BLaER1 (cell line): Measurements from ENCODE around the gene ADIRF.
"Not testable (repeated sequence)": the region's sequence is repeated elsewhere in the genome, so short reads cannot be mapped to it uniquely, and the experiment has no call there.

Source experiments
- H3K27ac ChIP-seq: shearing (Covaris generic); formaldehyde crosslinking; 2 replicates; pipeline ENCODE4 v1.8.1; 2022
- H3K27me3 ChIP-seq: shearing (Covaris generic); formaldehyde crosslinking; 2 replicates; pipeline ENCODE4 v1.8.1; 2022
- H3K36me3 ChIP-seq: shearing (Covaris generic); formaldehyde crosslinking; 2 replicates; pipeline ENCODE4 v1.8.1; 2022
- H3K4me1 ChIP-seq: shearing (Covaris generic); formaldehyde crosslinking; 2 replicates; pipeline ENCODE4 v1.8.1; 2022
- H3K4me2 ChIP-seq: shearing (Covaris generic); formaldehyde crosslinking; 2 replicates; pipeline ENCODE4 v1.8.1; 2022
- H3K4me3 ChIP-seq: shearing (Covaris generic); formaldehyde crosslinking; 2 replicates; pipeline ENCODE4 v1.8.1; 2022
- H3K9ac ChIP-seq: shearing (Covaris generic); formaldehyde crosslinking; 2 replicates; pipeline ENCODE4 v1.8.1; 2022
- H3K9me3 ChIP-seq: shearing (Covaris generic); formaldehyde crosslinking; 2 replicates; pipeline ENCODE4 v1.8.1; 2022
- H4K20me1 ChIP-seq: shearing (Covaris generic); formaldehyde crosslinking; 2 replicates; pipeline ENCODE4 v1.8.1; 2022
- Cebpa-rat ChIP-seq: shearing (Covaris generic); IDR thresholded peaks from 2 replicates; pipeline ENCODE4 v1.8.1; 2022

The ADIRF gene

DNA sequence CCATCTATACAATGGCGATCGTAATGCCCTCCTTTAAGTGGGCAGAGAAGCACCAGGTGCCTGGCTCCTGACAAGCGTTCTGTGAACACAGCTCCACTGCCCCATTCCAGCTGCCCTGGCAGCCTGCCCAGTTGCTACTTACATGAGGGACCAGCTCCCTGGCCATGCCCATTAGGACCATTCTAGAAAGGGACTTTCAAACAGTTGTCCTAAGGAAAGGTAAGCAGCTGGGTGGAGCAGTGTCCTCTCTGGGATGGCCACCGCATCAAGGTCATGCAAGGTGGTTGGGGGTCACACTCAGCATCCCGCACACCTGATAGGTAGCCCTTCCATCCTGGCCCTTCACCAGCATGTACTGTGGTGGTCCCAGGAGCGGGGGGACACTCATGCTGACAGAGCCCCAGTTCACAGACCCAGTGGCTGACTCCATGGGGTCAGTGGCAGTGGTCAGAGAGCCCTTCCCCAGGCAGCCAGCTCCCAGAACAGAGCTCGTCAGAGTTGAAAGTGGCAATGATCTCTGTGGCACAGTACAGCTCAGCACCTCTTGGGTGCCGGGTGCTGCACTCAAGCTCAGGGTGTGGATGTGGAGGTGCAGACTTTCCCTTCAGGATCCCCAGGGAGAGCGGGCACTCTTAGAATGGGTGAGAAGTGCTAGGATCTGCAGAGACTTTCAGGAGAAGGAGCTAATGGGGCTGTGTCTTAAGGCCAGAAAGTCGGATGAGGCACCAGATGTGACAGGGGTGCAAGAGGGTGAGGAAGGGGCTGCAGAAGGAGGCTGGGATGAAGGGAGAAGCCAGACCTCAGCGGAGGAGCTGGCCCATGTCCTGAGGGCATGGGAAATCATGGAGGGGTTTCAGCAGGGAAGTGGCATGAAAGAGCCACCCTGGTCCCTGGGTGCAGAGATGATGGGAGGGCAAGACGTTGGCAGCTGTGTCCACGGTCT is 21.8 kb upstream of the ADIRF start:
- no peaks in the 10 kb centered on the region for H3K4me1 ChIP-seq
- no peaks in the 10 kb centered on the region for H4K20me1 ChIP-seq
- no peak for TF ChIP-seq Cebpa-rat
- no peaks in the 10 kb centered on the region for H3K27me3 ChIP-seq
- H3K27ac ChIP-seq: no peak overlapping the region
- H3K36me3 ChIP-seq: no peaks in the 10 kb centered on the region
- no peak overlapping the region for H3K9ac ChIP-seq
- H3K9me3 ChIP-seq: peaks cover 10% of the 10 kb centered on the region; the same call in 1 of the 2 replicates
- H3K4me3 ChIP-seq: no peak overlapping the region
- H3K4me2 ChIP-seq: no peak overlapping the region

DNA sequence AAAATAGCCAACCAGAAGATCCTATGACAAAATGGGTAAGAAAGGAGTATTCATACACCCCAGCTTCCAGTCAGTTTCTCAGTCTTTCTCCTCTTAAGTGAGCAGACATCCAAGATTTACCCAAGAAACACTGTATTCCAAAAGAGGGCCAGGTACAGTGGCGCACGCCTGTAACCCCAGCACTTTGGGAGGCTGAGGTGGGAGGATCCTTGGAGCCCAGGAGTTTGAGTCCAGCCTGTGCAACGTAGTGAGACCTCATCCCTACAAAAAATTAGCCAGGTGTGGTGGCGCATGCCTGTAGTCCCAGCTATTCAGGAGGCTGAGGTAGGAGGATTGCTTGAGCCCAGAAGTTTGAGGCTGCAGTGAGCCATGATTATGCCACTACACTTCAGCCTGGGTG is 20.5 kb upstream of the ADIRF start:
- not testable (repeated sequence) for H3K27me3 ChIP-seq, H3K27ac ChIP-seq, H3K4me3 ChIP-seq, H4K20me1 ChIP-seq, H3K4me1 ChIP-seq, H3K9ac ChIP-seq, H3K36me3 ChIP-seq, H3K4me2 ChIP-seq
- peaks cover 21% of the 10 kb centered on the region for H3K9me3 ChIP-seq

DNA sequence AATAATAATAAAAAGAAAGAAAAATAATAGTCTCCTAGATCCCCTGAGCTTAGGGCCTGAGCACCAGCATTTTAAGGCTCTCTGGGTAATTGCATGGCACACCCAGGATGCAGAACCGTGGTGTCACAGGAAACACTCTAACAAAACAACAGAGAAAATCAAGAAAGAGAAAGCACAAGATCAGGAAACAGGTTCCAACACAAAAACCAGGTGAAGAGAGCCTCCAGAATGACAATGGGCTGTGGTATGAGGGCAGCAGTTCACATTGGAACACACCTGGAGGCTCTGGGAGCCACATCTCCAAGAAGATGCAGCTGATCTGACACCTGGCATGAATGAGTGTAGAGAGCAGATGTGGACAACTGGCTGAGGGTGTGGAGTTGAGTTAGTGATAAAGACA is 17.9 kb upstream of the ADIRF start:
- TF ChIP-seq Cebpa-rat: no peak
- no peak overlapping the region for H3K4me2 ChIP-seq
- H3K27ac ChIP-seq: no peak overlapping the region
- no peak overlapping the region for H3K9ac ChIP-seq
- H4K20me1 ChIP-seq: no peaks in the 10 kb centered on the region
- H3K36me3 ChIP-seq: no peaks in the 10 kb centered on the region
- no peaks in the 10 kb centered on the region for H3K27me3 ChIP-seq
- H3K4me3 ChIP-seq: no peak overlapping the region
- H3K9me3 ChIP-seq: peaks cover 28% of the 10 kb centered on the region
- H3K4me1 ChIP-seq: no peaks in the 10 kb centered on the region

DNA sequence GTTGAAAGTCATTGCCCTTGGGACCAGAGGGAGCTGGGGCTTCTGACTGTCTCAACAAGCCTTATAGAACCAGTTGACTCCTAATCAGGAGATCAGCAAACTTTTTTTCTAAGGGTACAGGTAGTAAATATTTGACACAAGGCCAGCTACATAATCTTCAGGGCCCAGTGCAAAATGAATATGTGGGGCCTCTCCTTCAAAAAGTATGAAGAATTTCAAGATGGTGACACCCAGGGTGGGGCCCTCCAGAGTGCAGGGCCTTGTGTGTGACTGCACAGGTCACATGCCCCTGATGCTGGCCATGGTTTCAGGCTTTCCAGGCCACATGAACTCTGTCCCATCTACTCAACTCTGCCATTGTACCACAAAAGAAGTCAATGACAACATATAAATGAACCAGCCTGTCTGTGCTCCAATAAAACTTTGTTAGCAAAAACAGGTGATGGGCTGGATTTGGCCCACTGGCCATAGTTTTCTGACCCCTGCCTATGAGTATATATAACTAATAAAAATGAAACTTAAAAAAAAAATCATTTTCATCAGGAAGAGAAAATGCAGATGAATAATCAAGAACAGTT is 17.0 kb upstream of the ADIRF start:
- Histone ChIP-seq H3K9ac (no peak overlapping the region), H3K4me2 (no peak overlapping the region), H3K9me3 (peaks cover 28% of the 10 kb centered on the region), H3K36me3 (no peaks in the 10 kb centered on the region), H3K4me1 (no peaks in the 10 kb centered on the region), H3K27ac (no peak overlapping the region), H3K27me3 (no peaks in the 10 kb centered on the region), H3K4me3 (no peak overlapping the region), H4K20me1 (no peaks in the 10 kb centered on the region)
- TF ChIP-seq Cebpa-rat: no peak

DNA sequence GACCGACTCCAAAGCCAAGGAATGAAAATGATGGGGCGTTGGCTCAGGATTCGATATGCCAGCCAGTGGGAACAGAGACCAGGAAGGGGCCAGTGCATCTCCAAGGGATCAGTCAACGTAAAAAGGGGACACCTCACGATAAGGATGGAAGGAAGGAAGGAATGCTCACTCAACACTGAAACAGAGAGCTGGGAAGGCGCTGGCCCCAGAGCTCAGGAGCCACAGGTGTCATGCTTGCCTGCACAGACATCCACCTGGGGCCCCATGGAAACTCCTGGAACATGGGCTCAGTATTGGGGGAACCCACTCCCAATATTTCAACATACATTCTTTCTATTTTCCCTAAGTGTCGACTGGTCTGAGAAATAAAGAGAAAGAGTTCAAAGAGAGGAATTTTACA is 16.2 kb upstream of the ADIRF start:
- Histone ChIP-seq H3K27me3 (no peaks in the 10 kb centered on the region), H3K27ac (no peak overlapping the region)
- TF ChIP-seq Cebpa-rat: no peak

DNA sequence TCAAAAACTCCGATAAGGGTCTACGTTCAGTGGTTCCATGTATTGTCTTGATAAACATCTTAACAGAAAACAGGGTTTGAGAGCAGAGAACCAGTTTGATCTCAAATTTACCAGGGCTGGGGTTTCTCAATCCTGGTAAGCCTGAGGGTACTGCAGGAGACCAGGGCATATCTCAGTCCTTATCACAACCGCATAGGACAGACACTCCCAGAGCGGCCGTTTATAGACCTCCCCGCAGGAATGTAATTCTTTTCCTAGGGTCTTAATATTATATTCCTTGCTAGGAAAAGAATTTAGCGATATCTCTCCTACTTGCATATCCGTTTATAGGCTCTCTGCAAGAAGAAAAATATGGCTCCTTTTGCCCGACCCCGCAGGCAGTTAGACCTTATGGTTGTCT is 15.6 kb upstream of the ADIRF start:
- not testable (repeated sequence) for H3K4me2 ChIP-seq, H3K36me3 ChIP-seq, H4K20me1 ChIP-seq, H3K27ac ChIP-seq, H3K9ac ChIP-seq, H3K27me3 ChIP-seq, H3K4me3 ChIP-seq
- Histone ChIP-seq H3K4me1 (peaks cover 11% of the 10 kb centered on the region), H3K9me3 (peaks cover 28% of the 10 kb centered on the region)

More for the DNA sequence above, 16.2 kb upstream of the ADIRF start:
- H3K36me3 ChIP-seq: no peaks in the 10 kb centered on the region
- H3K4me1 ChIP-seq: peaks cover 5% of the 10 kb centered on the region
- no peak overlapping the region for H3K4me3 ChIP-seq
- peaks cover 28% of the 10 kb centered on the region for H3K9me3 ChIP-seq
- H3K4me2 ChIP-seq: no peak overlapping the region
- H4K20me1 ChIP-seq: no peaks in the 10 kb centered on the region
- no peak overlapping the region for H3K9ac ChIP-seq

DNA sequence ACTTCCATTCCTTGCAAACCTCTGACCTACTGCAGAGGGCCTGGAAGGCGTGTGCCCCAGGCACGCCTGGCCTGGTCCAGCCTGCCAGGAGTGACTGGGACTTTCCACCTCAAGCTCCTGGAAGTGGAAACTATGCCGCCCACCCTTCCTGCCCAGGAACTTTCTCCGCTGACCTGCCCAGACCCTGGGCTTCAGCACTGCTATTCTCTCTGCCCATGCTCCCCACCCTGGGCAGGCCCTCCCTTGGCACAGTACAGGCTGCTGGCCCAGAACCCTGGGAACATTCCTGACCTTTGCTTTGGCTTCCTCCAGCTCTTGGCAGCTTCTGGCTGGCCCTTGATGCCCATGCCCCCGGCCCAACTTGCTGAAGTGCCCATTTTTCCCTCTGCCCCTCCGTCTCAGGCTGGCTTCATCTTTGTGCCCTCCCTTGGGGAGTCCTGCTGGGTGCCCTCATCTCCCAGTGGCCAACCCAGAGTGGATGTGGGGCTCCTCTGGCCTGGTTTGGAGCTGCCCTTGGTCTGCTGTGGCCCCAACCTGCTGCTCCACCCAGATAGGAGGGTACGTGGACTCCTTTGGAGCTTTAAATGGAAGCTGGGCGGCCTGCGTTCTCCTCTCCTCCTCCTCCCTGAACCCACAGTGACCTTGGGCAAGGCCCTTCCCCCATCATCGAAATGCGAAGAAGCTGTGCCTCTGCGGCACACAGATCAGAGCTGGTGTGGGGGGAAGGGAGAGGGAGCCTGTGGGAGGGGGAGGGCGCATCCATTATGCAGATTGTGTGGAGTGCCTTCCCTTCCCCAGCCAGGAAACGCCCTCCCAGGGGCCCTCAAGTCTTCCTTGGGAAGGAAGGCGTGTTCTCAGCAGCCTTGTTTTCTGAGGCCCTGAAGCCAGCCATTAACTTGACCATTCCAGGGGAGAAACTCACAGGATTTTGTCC is 14.3 kb upstream of the ADIRF start:
- Histone ChIP-seq H3K9ac (no peak overlapping the region), H3K36me3 (no peaks in the 10 kb centered on the region), H3K4me2 (no peak overlapping the region), H3K4me1 (peaks cover 16% of the 10 kb centered on the region), H3K27me3 (no peaks in the 10 kb centered on the region), H3K4me3 (no peak overlapping the region), H4K20me1 (no peaks in the 10 kb centered on the region), H3K27ac (no peak overlapping the region), H3K9me3 (peaks cover 28% of the 10 kb centered on the region)
- TF ChIP-seq Cebpa-rat: no peak

DNA sequence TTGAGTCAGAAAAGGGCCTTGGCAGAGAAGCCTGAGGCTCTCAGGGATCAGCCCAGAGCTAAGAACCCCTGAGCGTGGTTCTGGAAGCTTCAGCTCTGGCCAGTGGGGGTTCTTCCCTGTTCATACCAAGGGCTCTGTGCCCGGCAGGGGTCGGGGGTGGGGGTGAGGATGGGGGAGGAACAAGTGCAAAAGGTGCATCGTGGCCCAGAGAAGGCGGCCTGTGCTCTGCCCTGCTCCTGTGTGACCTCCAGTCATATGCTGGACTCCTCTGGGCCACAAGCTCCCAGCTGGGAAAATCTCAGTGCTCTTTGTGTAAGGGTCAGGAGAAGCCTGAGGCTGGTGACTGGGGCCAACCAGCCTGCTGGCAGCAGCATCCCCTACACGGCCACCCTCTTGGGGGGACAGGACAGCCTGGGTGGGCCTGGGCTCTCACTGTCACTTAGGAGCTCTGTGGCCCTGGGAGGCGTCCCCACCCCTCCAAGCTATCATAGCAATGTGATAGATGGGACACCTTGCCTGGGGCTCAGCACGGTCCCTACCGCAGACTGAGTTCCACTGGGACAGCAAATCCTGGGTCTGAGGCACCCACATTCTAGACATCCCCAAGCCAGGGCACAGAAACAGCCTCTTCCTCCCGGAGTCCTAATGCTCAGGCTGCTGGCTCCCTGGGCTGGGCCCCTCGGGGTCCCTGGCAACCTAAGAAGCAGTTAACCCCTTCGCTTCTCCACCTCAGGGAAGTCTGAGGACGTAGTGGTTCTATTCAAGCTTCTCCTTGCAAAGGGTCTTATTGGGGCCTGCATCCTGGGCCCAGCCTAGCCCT is 13.4 kb upstream of the ADIRF start:
- Histone ChIP-seq H3K9ac (no peak overlapping the region), H3K27ac (no peak overlapping the region), H3K4me2 (no peak overlapping the region), H3K4me3 (no peak overlapping the region), H3K27me3 (no peaks in the 10 kb centered on the region), H3K36me3 (no peaks in the 10 kb centered on the region), H3K4me1 (peaks cover 16% of the 10 kb centered on the region), H3K9me3 (peaks cover 28% of the 10 kb centered on the region), H4K20me1 (no peaks in the 10 kb centered on the region)
- no peak for TF ChIP-seq Cebpa-rat

DNA sequence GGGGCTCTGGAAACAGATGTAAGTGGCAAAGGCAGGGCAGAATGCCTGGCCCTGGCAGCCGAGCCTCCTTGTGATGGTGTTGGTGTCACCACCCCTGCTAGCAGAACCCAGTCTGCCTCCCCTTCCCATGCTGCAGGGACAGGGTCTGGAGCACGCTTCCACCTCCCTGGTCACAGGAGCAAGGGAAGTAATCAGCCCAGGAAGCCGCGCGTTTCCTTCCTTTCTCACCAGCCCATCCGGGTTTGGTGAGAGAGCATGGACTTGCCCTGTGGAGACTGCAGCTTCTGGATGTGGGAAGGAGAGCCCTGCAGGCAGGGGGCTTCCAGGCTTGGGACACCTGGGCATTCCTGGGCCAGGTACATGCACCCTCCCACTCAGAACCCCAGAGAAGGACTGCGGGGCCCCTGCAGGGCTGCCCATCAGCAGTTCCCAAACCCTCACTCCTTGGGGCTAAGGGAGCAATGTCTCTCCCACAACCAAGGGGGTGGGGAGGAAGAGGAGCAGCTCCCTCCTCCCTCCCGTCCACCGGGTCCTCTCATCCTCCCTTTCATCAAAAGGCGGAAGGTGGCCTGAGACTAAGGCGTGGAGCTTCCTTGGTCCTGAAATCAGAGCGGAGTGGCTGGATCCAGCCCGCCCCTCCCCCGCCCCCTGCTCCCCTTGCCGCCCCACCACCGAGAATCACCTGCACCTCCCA is 12.6 kb upstream of the ADIRF start:
- Histone ChIP-seq H3K27me3 (no peaks in the 10 kb centered on the region), H3K27ac (no peak overlapping the region), H3K36me3 (no peaks in the 10 kb centered on the region), H3K4me1 (peaks cover 16% of the 10 kb centered on the region), H3K9me3 (peaks cover 27% of the 10 kb centered on the region), H4K20me1 (no peaks in the 10 kb centered on the region), H3K9ac (no peak overlapping the region), H3K4me3 (no peak overlapping the region), H3K4me2 (no peak overlapping the region)
- TF ChIP-seq Cebpa-rat: no peak
